Measurements from ENCODE around the gene DCC. TPM values are rescaled to one million over a fixed set of nuclear protein-coding genes. Genes with fewer than 3 reads are reported as not detected.

DCC gene
- total RNA-seq = not detected
- not detected for polyA plus RNA-seq

DNA sequence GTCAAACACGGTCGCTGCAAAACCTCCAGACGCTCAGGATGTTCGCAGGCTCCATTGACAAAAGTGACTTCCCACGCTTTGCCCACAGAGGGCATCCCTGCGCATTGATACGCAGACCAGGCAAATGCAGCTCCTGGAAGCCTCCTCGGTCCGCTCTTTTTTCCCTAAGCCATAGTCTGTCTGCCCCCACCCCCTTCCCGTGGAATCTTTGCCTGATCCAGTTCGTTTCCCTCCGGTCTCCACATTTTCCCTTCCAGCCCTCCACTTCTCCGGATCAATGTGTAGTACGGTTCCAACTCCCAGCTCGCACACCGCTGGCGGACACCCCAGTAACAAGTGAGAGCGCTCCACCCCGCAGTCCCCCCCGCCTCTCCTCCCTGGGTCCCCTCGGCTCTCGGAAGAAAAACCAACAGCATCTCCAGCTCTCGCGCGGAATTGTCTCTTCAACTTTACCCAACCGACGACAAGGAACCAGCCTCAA is at the start of gene DCC:
TSS of gene DCC (plus strand) at position 307 of the 481 bp plus-strand sequence. CDS start 591 bp downstream, outside the sequence.
- no peak within 1 kb of the TSS for H3K4me3 Mint-ChIP-seq
- no peaks in the 10 kb centered on the region for H3K4me1 ChIP-seq (ENCODE audit: control insufficient read depth, insufficient read depth, low read length, poor library complexity, severe bottlenecking)
- H3K27ac Mint-ChIP-seq = no peak within 1 kb of the TSS

DNA sequence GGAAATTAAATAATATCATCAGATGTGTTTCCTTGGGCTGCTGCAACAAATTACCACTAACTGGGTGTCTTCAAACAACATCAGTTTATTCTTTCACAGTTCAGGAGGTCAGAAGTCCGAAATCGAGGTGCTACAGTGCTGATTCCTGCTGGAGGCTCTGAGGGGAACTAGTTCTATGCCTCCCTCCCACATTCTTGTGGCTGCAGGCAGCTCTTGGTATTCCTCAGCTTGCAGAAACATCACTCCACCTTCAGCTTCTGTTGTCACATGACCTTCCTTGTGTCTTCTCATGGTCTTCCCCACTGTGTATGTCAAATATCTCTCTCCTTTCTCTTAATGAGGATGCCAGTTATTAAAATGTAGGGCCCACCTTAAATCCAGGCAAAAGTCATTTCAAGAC is 29.3 kb upstream of the DCC start:
- ATAC-seq (ENCODE audit: low read depth in 2 of 2) (no peak), DNase-seq (no peak)
- H3K9me3 ChIP-seq (ENCODE audit: control insufficient read depth in 2 of 2, low read length in 2 of 2) = no peaks in the 10 kb centered on the region
- Mint-ChIP-seq H3K27me3 (peaks cover 4% of the 10 kb centered on the region), H3K36me3 (no peaks in the 10 kb centered on the region), H3K27ac (peak overlapping the region in 1 of 3 donors; percentile 60), H3K4me1 (no peaks in the 10 kb centered on the region), H3K9me3 (peaks cover 0 to 8% (median 5%) of the 10 kb centered on the region in 7 donors), H3K4me3 (no peak overlapping the region)
- no peaks in the 10 kb centered on the region for H3K36me3 ChIP-seq (ENCODE audit: control insufficient read depth, insufficient read depth, low read length)
- H3K27me3 ChIP-seq (ENCODE audit: control insufficient read depth, insufficient read depth, low read length) = no peaks in the 10 kb centered on the region
- no peak overlapping the region for H3K4me3 ChIP-seq (ENCODE audit: low read depth, low read length)
- no peaks in the 10 kb centered on the region for H3K4me1 ChIP-seq (ENCODE audit: control insufficient read depth, insufficient read depth, low read length, poor library complexity, severe bottlenecking)
- no peak overlapping the region for H3K27ac ChIP-seq (ENCODE audit: insufficient read depth, low read length, poor library complexity, severe bottlenecking)

More for the DNA sequence above, at the start of gene DCC:
- Histone ChIP-seq H3K36me3 (ENCODE audit: control insufficient read depth, insufficient read depth, low read length) (no peaks in the 10 kb centered on the region), H3K9me3 (ENCODE audit: control insufficient read depth in 2 of 2, low read length in 2 of 2) (no peaks in the 10 kb centered on the region), H3K4me3 (ENCODE audit: low read depth, low read length) (no peak within 1 kb of the TSS), H3K27me3 (ENCODE audit: control insufficient read depth, insufficient read depth, low read length) (peaks cover 8% of the 10 kb centered on the region), H3K27ac (ENCODE audit: insufficient read depth, low read length, poor library complexity, severe bottlenecking) (no peak within 1 kb of the TSS)
- peaks cover 0 to 20% (median 3%) of the 10 kb centered on the region in 7 donors for H3K9me3 Mint-ChIP-seq
- peaks cover 18% of the 10 kb centered on the region for H3K27me3 Mint-ChIP-seq
- no peaks in the 10 kb centered on the region for H3K36me3 Mint-ChIP-seq
- ATAC-seq (ENCODE audit: low read depth in 2 of 2) = no peak
- no peaks in the 10 kb centered on the region for H3K4me1 Mint-ChIP-seq
- no peak for DNase-seq

DNA sequence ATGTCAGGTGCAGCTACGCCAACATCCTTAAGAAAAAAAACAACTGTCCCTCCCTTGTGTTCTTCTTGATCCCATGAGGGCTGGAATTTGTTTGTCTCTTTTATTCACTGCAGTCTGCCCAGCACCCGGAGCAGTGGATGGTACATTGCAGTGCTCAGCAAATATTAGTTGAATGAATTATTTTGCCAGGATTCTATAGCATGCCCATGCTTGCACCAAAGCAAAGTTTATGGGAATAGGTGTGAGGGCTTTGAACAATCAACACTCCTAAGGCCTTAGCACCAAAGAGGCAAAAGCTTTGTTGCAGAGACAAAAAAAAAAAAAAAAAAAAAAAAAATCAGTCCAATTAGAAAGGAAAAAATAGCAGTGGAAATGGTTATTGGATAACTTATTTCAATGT is 28.7 kb upstream of the DCC start:
- ATAC-seq (ENCODE audit: low read depth in 2 of 2) (no peak), DNase-seq (no peak)
- Mint-ChIP-seq H3K27ac (no peak overlapping the region), H3K4me3 (no peak overlapping the region), H3K36me3 (no peaks in the 10 kb centered on the region), H3K9me3 (peaks cover 0 to 8% (median 7%) of the 10 kb centered on the region in 7 donors), H3K27me3 (peaks cover 4% of the 10 kb centered on the region), H3K4me1 (no peaks in the 10 kb centered on the region)
- Histone ChIP-seq H3K27me3 (ENCODE audit: control insufficient read depth, insufficient read depth, low read length) (no peaks in the 10 kb centered on the region), H3K4me3 (ENCODE audit: low read depth, low read length) (no peak overlapping the region), H3K27ac (ENCODE audit: insufficient read depth, low read length, poor library complexity, severe bottlenecking) (no peak overlapping the region), H3K36me3 (ENCODE audit: control insufficient read depth, insufficient read depth, low read length) (no peaks in the 10 kb centered on the region), H3K9me3 (ENCODE audit: control insufficient read depth in 2 of 2, low read length in 2 of 2) (no peaks in the 10 kb centered on the region), H3K4me1 (ENCODE audit: control insufficient read depth, insufficient read depth, low read length, poor library complexity, severe bottlenecking) (no peaks in the 10 kb centered on the region)

GRCh38 chr18:52312346-52312745 is 27.7 kb upstream of the DCC start:
- Mint-ChIP-seq H3K4me1 (no peaks in the 10 kb centered on the region), H3K36me3 (no peaks in the 10 kb centered on the region), H3K27ac (no peak overlapping the region), H3K27me3 (peaks cover 4% of the 10 kb centered on the region), H3K9me3 (peaks cover 0 to 8% (median 7%) of the 10 kb centered on the region in 7 donors), H3K4me3 (no peak overlapping the region)
- no peak for DNase-seq
- no peaks in the 10 kb centered on the region for H3K27me3 ChIP-seq (ENCODE audit: control insufficient read depth, insufficient read depth, low read length)
- ATAC-seq (ENCODE audit: low read depth in 2 of 2) = no peak
- H3K36me3 ChIP-seq (ENCODE audit: control insufficient read depth, insufficient read depth, low read length) = no peaks in the 10 kb centered on the region
- no peaks in the 10 kb centered on the region for H3K9me3 ChIP-seq (ENCODE audit: control insufficient read depth in 2 of 2, low read length in 2 of 2)
- H3K4me1 ChIP-seq (ENCODE audit: control insufficient read depth, insufficient read depth, low read length, poor library complexity, severe bottlenecking) = no peaks in the 10 kb centered on the region
- H3K4me3 ChIP-seq (ENCODE audit: low read depth, low read length) = no peak overlapping the region
- H3K27ac ChIP-seq (ENCODE audit: insufficient read depth, low read length, poor library complexity, severe bottlenecking) = no peak overlapping the region

GRCh38 chr18:52313213-52313612 is 26.8 kb upstream of the DCC start:
- no peaks in the 10 kb centered on the region for H3K4me1 ChIP-seq (ENCODE audit: control insufficient read depth, insufficient read depth, low read length, poor library complexity, severe bottlenecking)

GRCh38 chr18:52319424-52319983 is 20.5 kb upstream of the DCC start:
- H3K4me3 Mint-ChIP-seq = no peak overlapping the region
- Histone ChIP-seq H3K27me3 (ENCODE audit: control insufficient read depth, insufficient read depth, low read length) (no peaks in the 10 kb centered on the region), H3K9me3 (ENCODE audit: control insufficient read depth in 2 of 2, low read length in 2 of 2) (no peaks in the 10 kb centered on the region), H3K4me1 (ENCODE audit: control insufficient read depth, insufficient read depth, low read length, poor library complexity, severe bottlenecking) (no peaks in the 10 kb centered on the region), H3K27ac (ENCODE audit: insufficient read depth, low read length, poor library complexity, severe bottlenecking) (no peak overlapping the region), H3K4me3 (ENCODE audit: low read depth, low read length) (no peak overlapping the region), H3K36me3 (ENCODE audit: control insufficient read depth, insufficient read depth, low read length) (no peaks in the 10 kb centered on the region)
- DNase-seq (no peak), ATAC-seq (ENCODE audit: low read depth in 2 of 2) (no peak)
- no peaks in the 10 kb centered on the region for H3K4me1 Mint-ChIP-seq
- H3K27me3 Mint-ChIP-seq = no peaks in the 10 kb centered on the region
- H3K36me3 Mint-ChIP-seq = no peaks in the 10 kb centered on the region
- H3K9me3 Mint-ChIP-seq = peaks cover 0 to 11% (median 3%) of the 10 kb centered on the region in 7 donors
- H3K27ac Mint-ChIP-seq = no peak overlapping the region

More at GRCh38 chr18:52313213-52313612, 26.8 kb upstream of the DCC start:
- H3K36me3 Mint-ChIP-seq = no peaks in the 10 kb centered on the region
- H3K4me3 Mint-ChIP-seq = no peak overlapping the region
- no peak overlapping the region for H3K4me3 ChIP-seq (ENCODE audit: low read depth, low read length)
- H3K27ac ChIP-seq (ENCODE audit: insufficient read depth, low read length, poor library complexity, severe bottlenecking) = no peak overlapping the region
- H3K36me3 ChIP-seq (ENCODE audit: control insufficient read depth, insufficient read depth, low read length) = no peaks in the 10 kb centered on the region
- H3K4me1 Mint-ChIP-seq = no peaks in the 10 kb centered on the region
- H3K27me3 Mint-ChIP-seq = peaks cover 4% of the 10 kb centered on the region
- no peaks in the 10 kb centered on the region for H3K9me3 ChIP-seq (ENCODE audit: control insufficient read depth in 2 of 2, low read length in 2 of 2)
- H3K27me3 ChIP-seq (ENCODE audit: control insufficient read depth, insufficient read depth, low read length) = no peaks in the 10 kb centered on the region
- no peak overlapping the region for H3K27ac Mint-ChIP-seq
- no peak for DNase-seq
- peaks cover 0 to 8% (median 5%) of the 10 kb centered on the region in 7 donors for H3K9me3 Mint-ChIP-seq
- ATAC-seq (ENCODE audit: low read depth in 2 of 2) = no peak

GRCh38 chr18:52322307-52322706 is 17.7 kb upstream of the DCC start:
- Histone ChIP-seq H3K9me3 (ENCODE audit: control insufficient read depth in 2 of 2, low read length in 2 of 2) (no peaks in the 10 kb centered on the region), H3K4me1 (ENCODE audit: control insufficient read depth, insufficient read depth, low read length, poor library complexity, severe bottlenecking) (no peaks in the 10 kb centered on the region), H3K27me3 (ENCODE audit: control insufficient read depth, insufficient read depth, low read length) (no peaks in the 10 kb centered on the region), H3K27ac (ENCODE audit: insufficient read depth, low read length, poor library complexity, severe bottlenecking) (no peak overlapping the region), H3K36me3 (ENCODE audit: control insufficient read depth, insufficient read depth, low read length) (no peaks in the 10 kb centered on the region), H3K4me3 (ENCODE audit: low read depth, low read length) (no peak overlapping the region)
- peaks cover 0 to 5% (median under 1%) of the 10 kb centered on the region in 7 donors for H3K9me3 Mint-ChIP-seq
- no peak overlapping the region for H3K4me3 Mint-ChIP-seq
- ATAC-seq (ENCODE audit: low read depth in 2 of 2) = no peak
- no peaks in the 10 kb centered on the region for H3K36me3 Mint-ChIP-seq
- DNase-seq = no peak
- H3K27me3 Mint-ChIP-seq = no peaks in the 10 kb centered on the region
- H3K27ac Mint-ChIP-seq = no peak overlapping the region
- no peaks in the 10 kb centered on the region for H3K4me1 Mint-ChIP-seq

DNA sequence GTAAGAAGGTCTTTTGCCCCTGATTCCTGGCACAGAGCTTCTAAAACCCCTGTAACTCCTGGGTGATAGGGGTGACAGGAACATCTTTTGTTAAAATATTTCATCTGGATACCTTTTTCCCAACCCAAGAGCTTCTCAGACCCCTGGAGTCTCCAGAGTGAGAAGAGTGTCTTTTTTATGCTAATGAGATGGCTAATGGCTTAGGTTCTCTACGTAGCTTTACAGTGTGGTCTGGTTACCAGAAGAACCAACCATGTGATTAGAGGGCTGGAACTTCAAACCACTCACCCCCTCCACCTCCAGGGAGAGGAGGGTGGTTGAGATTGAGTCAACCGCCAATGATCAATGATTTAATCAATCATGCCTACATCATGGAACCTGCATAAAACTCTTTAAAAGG is 16.2 kb upstream of the DCC start:
- H3K36me3 ChIP-seq (ENCODE audit: control insufficient read depth, insufficient read depth, low read length) = no peaks in the 10 kb centered on the region

More for the DNA sequence above, 16.2 kb upstream of the DCC start:
- no peak overlapping the region for H3K27ac ChIP-seq (ENCODE audit: insufficient read depth, low read length, poor library complexity, severe bottlenecking)
- H3K4me1 Mint-ChIP-seq = no peaks in the 10 kb centered on the region
- no peaks in the 10 kb centered on the region for H3K36me3 Mint-ChIP-seq
- peaks cover 0 to 5% (median 2%) of the 10 kb centered on the region in 7 donors for H3K9me3 Mint-ChIP-seq
- no peaks in the 10 kb centered on the region for H3K27me3 ChIP-seq (ENCODE audit: control insufficient read depth, insufficient read depth, low read length)
- H3K4me3 ChIP-seq (ENCODE audit: low read depth, low read length) = no peak overlapping the region
- H3K9me3 ChIP-seq (ENCODE audit: control insufficient read depth in 2 of 2, low read length in 2 of 2) = no peaks in the 10 kb centered on the region
- no peaks in the 10 kb centered on the region for H3K4me1 ChIP-seq (ENCODE audit: control insufficient read depth, insufficient read depth, low read length, poor library complexity, severe bottlenecking)
- no peak overlapping the region for H3K4me3 Mint-ChIP-seq
- no peaks in the 10 kb centered on the region for H3K27me3 Mint-ChIP-seq
- DNase-seq (no peak), ATAC-seq (ENCODE audit: low read depth in 2 of 2) (no peak)
- H3K27ac Mint-ChIP-seq = no peak overlapping the region
